ENCODE measurements around the gene SP3. TPM values are rescaled to one million over a fixed set of nuclear protein-coding genes. Genes with fewer than 3 reads are reported as not detected.

Gene SP3
- total and polyA plus RNA-seq, 2 of the 8 experiments (the other 6 are each of a cell fraction or from before 2014, with no cell fraction given), result 31.0 to 92.1 TPM

DNA sequence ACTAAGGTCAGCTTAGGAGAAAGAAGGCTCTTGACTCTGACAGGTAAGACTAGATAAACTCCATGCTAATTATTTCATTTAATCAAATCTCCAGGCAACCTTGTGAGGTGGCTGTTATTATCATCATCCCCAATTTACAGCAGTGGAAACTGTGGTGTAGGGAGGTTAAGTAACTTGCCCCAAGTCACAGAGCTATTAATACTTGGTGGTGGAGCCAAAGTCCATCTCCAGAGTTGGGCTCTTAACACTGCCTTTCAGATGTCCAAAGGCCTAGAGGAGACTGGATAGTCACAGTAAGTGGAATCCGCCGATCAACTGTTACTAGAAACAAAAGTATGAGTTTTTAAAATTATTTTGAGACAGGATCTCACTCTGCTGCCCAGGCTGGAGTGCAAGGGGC lies 46.6 kb upstream of the SP3 start (continued):
- TF ChIP-seq, protein P1, sequence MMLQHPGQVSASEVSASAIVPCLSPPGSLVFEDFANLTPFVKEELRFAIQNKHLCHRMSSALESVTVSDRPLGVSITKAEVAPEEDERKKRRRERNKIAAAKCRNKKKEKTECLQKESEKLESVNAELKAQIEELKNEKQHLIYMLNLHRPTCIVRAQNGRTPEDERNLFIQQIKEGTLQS (IDR thresholded peaks at IDR 0.05; ENCODE audit: insufficient read depth, low read depth, low read length), result no peak

Measured in H1 (cell line).